NT2/D1 (cell line): ENCODE measurements around the gene SPINK4.

ENCODE experiments used
- DNase-seq: peaks from one replicate; pipeline ENCODE4 v3.0.0-alpha.2; 2011; ENCODE audit warnings: low read depth, low spot score
- H3K27me3 ChIP-seq: 2 replicates; pipeline ENCODE4 v1.6.0; 2011; ENCODE audit warnings: mild to moderate bottlenecking; ENCODE audit not compliant: insufficient read length, insufficient read depth
- H3K36me3 ChIP-seq: 2 replicates; pipeline ENCODE4 v1.6.1; 2011; ENCODE audit warnings: mild to moderate bottlenecking, low read length, mixed read lengths; ENCODE audit not compliant: insufficient read depth, insufficient read length
- H3K4me1 ChIP-seq: 2 replicates; pipeline ENCODE4 v1.5.1; 2011; ENCODE audit not compliant: insufficient read depth, insufficient read length
- H3K4me3 ChIP-seq: 2 replicates; pipeline ENCODE4 v1.5.1; 2011; ENCODE audit warnings: low read depth; ENCODE audit not compliant: insufficient read length
- H3K9ac ChIP-seq: 2 replicates; pipeline ENCODE4 v1.6.0; 2011; ENCODE audit warnings: low read depth; ENCODE audit not compliant: insufficient read length
- H3K9me3 ChIP-seq: 2 replicates; pipeline ENCODE4 v1.5.1; 2011; ENCODE audit warnings: mild to moderate bottlenecking, low read length; ENCODE audit not compliant: insufficient read depth
- SUZ12 ChIP-seq: IDR thresholded peaks from 2 replicates; pipeline ENCODE4 v1.6.1; 2011; ENCODE audit not compliant: insufficient read length, insufficient read depth; ENCODE audit errors: extremely low read depth
- YY1 ChIP-seq: IDR thresholded peaks from 2 replicates; pipeline ENCODE4 v1.6.1; 2011; ENCODE audit not compliant: insufficient read length, insufficient read depth
- ZNF274 ChIP-seq: IDR thresholded peaks from 2 replicates; pipeline ENCODE4 v1.6.1; 2011; ENCODE audit warnings: mild to moderate bottlenecking, low read depth, low read length

SPINK4 gene

GRCh38 chr9:33231623-33231942, 8.4 kb upstream of the SPINK4 start:
- Histone ChIP-seq H3K4me3 (no peak overlapping the region), H3K9me3 (no peaks in the 10 kb centered on the region), H3K9ac (no peak overlapping the region), H3K4me1 (peaks cover 8% of the 10 kb centered on the region), H3K36me3 (no peaks in the 10 kb centered on the region), H3K27me3 (peaks cover 1% of the 10 kb centered on the region)
- DNase-seq: no peak
- TF ChIP-seq YY1 (no peak), SUZ12 (no peak), ZNF274 (no peak)

- no peaks in the 10 kb centered on the region for H3K36me3 ChIP-seq
- DNase-seq: no peak
- H3K27me3 ChIP-seq: peaks cover 1% of the 10 kb centered on the region
- TF ChIP-seq ZNF274 (no peak), YY1 (no peak), SUZ12 (no peak)
- peaks cover 7% of the 10 kb centered on the region for H3K4me1 ChIP-seq
- H3K9me3 ChIP-seq: no peaks in the 10 kb centered on the region
- H3K4me3 ChIP-seq: no peak overlapping the region
- no peak overlapping the region for H3K9ac ChIP-seq
Measured at GRCh38 chr9:33232815-33233214, 7.2 kb upstream of the SPINK4 start.

DNA sequence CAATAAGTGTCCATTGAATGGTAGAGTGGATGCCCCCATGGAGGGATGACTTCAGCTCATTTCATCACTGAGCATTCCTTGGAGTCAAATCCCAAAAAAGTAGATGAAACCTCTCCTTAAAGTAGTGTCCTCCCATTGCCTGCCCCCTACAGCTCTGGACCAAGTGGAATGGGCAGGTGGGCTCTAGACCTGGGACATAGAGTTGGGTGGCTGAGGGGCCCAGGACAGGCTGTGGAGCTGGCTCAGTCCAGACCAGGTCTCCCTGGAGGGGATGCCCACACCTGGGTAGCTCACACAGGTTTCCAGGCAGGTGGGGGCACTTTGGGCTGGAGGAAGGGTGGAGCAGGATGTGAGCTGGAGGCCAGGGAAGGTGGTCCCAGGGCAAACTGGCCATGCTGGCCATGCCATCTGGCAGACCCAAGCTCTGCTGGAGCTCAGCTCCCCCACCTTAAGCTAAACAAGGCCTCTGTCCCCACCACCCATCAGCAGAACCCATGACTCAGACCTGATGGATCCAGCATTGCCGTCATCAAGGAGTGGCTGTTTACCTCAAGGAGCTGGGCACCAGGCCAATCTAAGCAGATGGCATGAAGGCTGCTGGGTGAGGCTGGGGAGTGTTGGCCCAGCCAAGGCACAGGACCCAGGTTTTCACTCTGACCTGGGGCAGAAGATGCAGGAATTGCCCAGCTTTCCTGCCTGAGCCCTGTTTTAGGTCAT, 6.2 kb upstream of the SPINK4 start:
- peaks cover 1% of the 10 kb centered on the region for H3K27me3 ChIP-seq
- H3K4me1 ChIP-seq: no peaks in the 10 kb centered on the region
- H3K36me3 ChIP-seq: no peaks in the 10 kb centered on the region
- H3K9me3 ChIP-seq: no peaks in the 10 kb centered on the region
- no peak overlapping the region for H3K4me3 ChIP-seq
- TF ChIP-seq SUZ12: no peak
- no peak for TF ChIP-seq YY1
- no peak for TF ChIP-seq ZNF274
- no peak overlapping the region for H3K9ac ChIP-seq
- DNase-seq: no peak

DNA sequence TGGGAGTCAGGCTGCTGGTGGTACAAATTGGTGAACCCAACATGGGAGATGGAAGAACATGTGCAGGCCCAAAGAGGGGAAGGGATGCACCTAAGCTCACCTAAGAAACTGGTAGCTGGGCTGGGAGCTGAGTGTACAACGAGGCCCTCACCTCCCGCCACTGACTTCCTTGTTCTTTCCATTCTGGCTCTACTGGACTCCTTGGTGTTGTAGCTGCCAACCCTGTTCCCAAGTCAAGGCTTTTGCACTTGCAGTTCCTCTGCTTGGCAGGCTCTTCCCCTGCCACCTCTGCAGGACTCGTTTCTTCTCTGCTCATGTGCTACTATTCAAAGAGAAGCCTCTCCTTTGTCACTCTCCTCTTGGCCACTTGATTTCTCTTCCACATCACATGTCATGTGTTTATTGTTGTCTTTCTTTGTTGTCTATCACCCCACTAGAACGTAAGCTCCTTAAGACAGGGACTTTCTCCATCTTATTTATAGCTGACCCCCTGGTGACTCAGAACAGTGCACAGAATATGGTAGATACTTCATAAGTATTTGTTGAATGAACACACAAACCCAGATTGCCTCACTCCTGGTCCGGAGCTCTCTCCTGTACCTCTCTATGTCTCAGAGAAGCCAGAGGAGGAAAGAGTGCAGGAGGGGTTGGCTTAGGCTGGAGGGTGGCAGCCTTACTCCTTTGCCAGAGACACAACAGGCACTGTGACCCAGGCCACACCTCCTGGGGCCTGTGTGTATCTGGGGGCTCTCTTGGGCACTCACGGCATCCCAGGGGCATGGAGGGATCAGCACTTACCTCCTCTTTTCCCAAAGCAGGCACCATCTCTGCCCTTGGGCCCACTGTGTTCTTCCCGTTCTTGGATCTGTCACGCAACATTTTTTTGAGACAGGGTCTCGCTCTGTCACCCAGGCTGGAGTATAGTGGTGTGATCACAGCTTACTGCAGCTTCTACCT, 5.2 kb upstream of the SPINK4 start:
- no peak for DNase-seq
- Histone ChIP-seq H3K4me1 (no peaks in the 10 kb centered on the region), H3K9me3 (no peaks in the 10 kb centered on the region), H3K4me3 (no peak overlapping the region), H3K27me3 (peaks cover 1% of the 10 kb centered on the region), H3K9ac (no peak overlapping the region), H3K36me3 (no peaks in the 10 kb centered on the region)
- TF ChIP-seq YY1 (no peak), SUZ12 (no peak)

DNA sequence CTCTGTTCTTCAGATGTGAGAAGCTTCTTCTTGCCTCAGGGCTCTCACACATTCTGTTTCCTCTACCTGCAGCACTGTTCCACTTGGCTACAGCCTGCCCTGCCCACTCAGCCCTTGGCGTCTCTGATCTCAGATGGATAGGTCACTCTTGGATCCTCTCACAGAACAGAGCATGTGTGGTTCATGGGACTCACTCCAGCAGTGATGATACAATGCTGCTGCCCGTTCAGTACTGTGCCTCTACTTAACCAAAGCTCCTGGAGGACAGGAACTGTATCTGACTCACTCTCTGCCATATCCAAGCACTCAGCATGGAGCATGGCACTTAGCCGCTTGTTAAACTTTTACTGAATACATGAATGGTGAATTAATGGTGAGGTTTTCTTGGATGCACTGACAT, 3.4 kb upstream of the SPINK4 start:
- Histone ChIP-seq H3K4me3 (no peak overlapping the region), H3K36me3 (no peaks in the 10 kb centered on the region), H3K27me3 (peaks cover 1% of the 10 kb centered on the region), H3K9ac (no peak overlapping the region), H3K9me3 (no peaks in the 10 kb centered on the region), H3K4me1 (no peaks in the 10 kb centered on the region)
- no peak for DNase-seq
- no peak for TF ChIP-seq SUZ12
- no peak for TF ChIP-seq YY1
- no peak for TF ChIP-seq ZNF274

DNA sequence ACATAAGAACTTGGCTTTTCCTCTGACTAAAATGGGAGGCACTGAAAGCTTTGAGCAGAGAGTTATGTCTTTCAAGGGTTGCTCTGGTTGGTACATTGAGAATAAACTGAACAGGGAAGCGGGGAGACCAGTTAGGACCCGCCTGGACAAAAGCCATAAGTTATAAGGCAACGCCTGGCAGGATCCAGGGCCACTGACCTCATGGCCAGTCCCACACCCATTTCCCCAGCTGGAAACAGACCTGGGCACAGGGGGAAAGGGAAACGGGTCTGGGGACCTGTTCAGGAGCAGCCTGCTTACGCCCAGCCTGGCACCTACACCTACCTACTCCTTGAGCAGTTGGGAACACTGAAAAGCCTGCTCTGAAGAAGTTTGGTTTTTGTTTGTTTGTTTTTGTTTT, 1.3 kb downstream of the SPINK4 start:
- DNase-seq: no peak
- H3K4me3 ChIP-seq: no peak overlapping the region
- no peaks in the 10 kb centered on the region for H3K4me1 ChIP-seq
- H3K9me3 ChIP-seq: no peaks in the 10 kb centered on the region
- H3K27me3 ChIP-seq: no peaks in the 10 kb centered on the region
- no peak for TF ChIP-seq ZNF274
- no peak for TF ChIP-seq SUZ12
- no peak for TF ChIP-seq YY1
- H3K36me3 ChIP-seq: no peaks in the 10 kb centered on the region
- no peak overlapping the region for H3K9ac ChIP-seq

- peaks cover 2% of the 10 kb centered on the region for H3K36me3 ChIP-seq
- TF ChIP-seq YY1 (no peak), ZNF274 (no peak), SUZ12 (no peak)
- H3K9ac ChIP-seq: no peak overlapping the region
- no peaks in the 10 kb centered on the region for H3K4me1 ChIP-seq
- H3K9me3 ChIP-seq: no peaks in the 10 kb centered on the region
- DNase-seq: no peak
- no peak overlapping the region for H3K4me3 ChIP-seq
- no peaks in the 10 kb centered on the region for H3K27me3 ChIP-seq
Measured at GRCh38 chr9:33242609-33243134, 2.7 kb downstream of the SPINK4 start.
